ENCODE data around the gene LRRC31. TPM values are rescaled to one million over a fixed set of nuclear protein-coding genes. Genes with fewer than 3 reads are reported as not detected.
A peak's percentile ranks its signal among the peaks of the same experiment; 100 is the strongest.

Gene LRRC31
- total RNA-seq, 2 experiments from 2014 or later, result not detected

DNA sequence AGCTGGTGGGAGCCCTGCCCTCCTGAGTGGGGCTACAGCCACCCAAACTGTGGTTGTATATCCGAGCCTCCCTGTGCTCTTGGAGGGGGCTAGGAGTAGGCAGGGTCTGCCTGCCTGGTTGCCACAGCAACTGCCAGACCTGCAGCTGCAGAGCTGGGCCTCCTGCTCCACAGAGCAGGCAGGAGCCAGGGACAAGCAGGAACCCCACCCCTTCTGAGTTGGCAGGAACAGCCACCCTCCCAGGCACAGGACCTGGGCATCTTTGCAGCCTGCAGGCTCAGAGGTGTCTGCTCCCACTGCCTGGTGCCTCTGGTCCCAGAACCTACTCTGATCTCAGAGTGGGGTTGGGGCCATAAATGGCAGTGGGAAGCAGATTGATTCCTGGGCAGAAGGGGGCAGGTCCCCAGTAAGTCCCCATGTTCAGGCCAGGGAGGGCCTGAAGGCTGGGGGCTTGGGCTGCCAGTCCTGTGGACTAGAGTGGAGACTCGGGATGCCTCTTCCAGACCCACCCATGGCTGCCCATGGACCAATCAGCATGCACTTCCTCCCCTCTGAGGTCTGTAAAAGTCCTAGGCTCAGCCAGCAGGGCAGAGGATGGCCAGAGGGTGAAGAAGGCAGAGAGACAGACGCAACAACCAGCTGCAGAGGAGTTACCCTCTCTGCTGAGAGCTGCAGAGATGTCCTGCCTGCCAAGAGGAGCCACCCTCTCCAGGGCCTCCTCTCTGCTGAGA lies 10.3 kb upstream of the LRRC31 start:
- no peak for DNase-seq
- ChIA-PET POLR2A (no interaction called here), CTCF (no interaction called here)
- Mint-ChIP-seq H3K27me3 (no peaks in the 10 kb centered on the region), H3K27ac (no peak overlapping the region), H3K4me3 (no peak overlapping the region), H3K36me3 (ENCODE audit: low read depth) (no peaks in the 10 kb centered on the region), H3K9me3 (no peaks in the 10 kb centered on the region), H3K4me1 (no peaks in the 10 kb centered on the region)

DNA sequence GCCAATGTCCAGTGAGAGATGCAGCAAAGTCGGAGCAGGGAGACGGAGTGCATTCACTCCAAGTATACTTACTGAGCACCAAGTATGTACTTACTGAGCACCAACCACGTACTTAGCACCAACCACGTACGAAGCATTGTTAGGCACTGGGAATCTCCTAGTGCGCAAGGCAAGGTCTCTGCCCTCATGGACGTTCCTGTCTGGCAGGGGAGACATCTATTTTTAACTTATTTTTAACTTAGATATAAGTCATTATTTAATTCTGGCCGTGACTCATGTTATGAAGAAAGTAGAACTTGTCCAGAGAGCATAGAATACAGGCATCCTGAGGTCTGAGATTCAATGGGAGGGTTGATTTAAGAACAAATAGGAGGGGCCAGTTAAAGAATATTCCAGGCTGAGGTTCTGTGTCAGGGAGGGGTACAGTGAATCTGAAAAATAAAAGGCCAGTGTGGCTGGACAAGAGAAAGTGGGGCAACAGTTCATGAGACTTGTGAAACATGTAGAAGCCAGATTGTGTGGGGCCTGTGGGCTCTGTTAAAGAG lies 9.3 kb upstream of the LRRC31 start:
- POLR2A ChIA-PET, result no interaction called here
- Mint-ChIP-seq H3K9me3 (no peaks in the 10 kb centered on the region), H3K36me3 (ENCODE audit: low read depth) (no peaks in the 10 kb centered on the region), H3K4me1 (no peaks in the 10 kb centered on the region), H3K27ac (no peak overlapping the region), H3K4me3 (no peak overlapping the region), H3K27me3 (peaks cover 4% of the 10 kb centered on the region)
- no peak for DNase-seq
- CTCF ChIA-PET, result no interaction called here

GRCh38 chr3:169871129-169871886 lies 1.6 kb upstream of the LRRC31 start:
- POLR2A ChIA-PET, result interaction anchor here (0.7 to 0.9 kb wide), 2 partner anchors 59 to 96 kb away, joined by 3 read pairs; partner anchors contain the start of genes LRRC34 and LRRIQ4
- no peaks in the 10 kb centered on the region for H3K9me3 Mint-ChIP-seq

GRCh38 chr3:169868369-169868768 lies 1.4 kb downstream of the LRRC31 start:
- Mint-ChIP-seq H3K27me3 (peaks cover 8% of the 10 kb centered on the region), H3K9me3 (no peaks in the 10 kb centered on the region), H3K36me3 (ENCODE audit: low read depth) (no peaks in the 10 kb centered on the region), H3K27ac (no peak overlapping the region), H3K4me3 (no peak overlapping the region), H3K4me1 (peaks cover 43% of the 10 kb centered on the region)
- CTCF ChIA-PET, result interaction anchor here (0.8 to 1.0 kb wide), 2 partner anchors 42 to 105 kb away, joined by 3 read pairs; no protein-coding TSS in a partner anchor
- POLR2A ChIA-PET, result no interaction called here
- no peak for DNase-seq

More at GRCh38 chr3:169871129-169871886, 1.6 kb upstream of the LRRC31 start:
- H3K36me3 Mint-ChIP-seq (ENCODE audit: low read depth), result no peaks in the 10 kb centered on the region
- peaks cover 23% of the 10 kb centered on the region for H3K4me1 Mint-ChIP-seq
- peak overlapping the region; percentile 13 for H3K27ac Mint-ChIP-seq
- H3K4me3 Mint-ChIP-seq, result no peak overlapping the region
- H3K27me3 Mint-ChIP-seq, result peaks cover 6% of the 10 kb centered on the region
- CTCF ChIA-PET, result no interaction called here
- peak; percentile 37 for DNase-seq

GRCh38 chr3:169867584-169868210 lies 2.0 kb downstream of the LRRC31 start:
- H3K36me3 Mint-ChIP-seq (ENCODE audit: low read depth), result no peaks in the 10 kb centered on the region
- H3K4me1 Mint-ChIP-seq, result peaks cover 44% of the 10 kb centered on the region
- no peak for DNase-seq
- no peak overlapping the region for H3K27ac Mint-ChIP-seq
- no peaks in the 10 kb centered on the region for H3K9me3 Mint-ChIP-seq
- CTCF ChIA-PET, result interaction anchor here (0.8 to 1.0 kb wide), 2 partner anchors 42 to 105 kb away, joined by 3 read pairs; no protein-coding TSS in a partner anchor
- no peak overlapping the region for H3K4me3 Mint-ChIP-seq
- POLR2A ChIA-PET, result no interaction called here
- peaks cover 8% of the 10 kb centered on the region for H3K27me3 Mint-ChIP-seq

DNA sequence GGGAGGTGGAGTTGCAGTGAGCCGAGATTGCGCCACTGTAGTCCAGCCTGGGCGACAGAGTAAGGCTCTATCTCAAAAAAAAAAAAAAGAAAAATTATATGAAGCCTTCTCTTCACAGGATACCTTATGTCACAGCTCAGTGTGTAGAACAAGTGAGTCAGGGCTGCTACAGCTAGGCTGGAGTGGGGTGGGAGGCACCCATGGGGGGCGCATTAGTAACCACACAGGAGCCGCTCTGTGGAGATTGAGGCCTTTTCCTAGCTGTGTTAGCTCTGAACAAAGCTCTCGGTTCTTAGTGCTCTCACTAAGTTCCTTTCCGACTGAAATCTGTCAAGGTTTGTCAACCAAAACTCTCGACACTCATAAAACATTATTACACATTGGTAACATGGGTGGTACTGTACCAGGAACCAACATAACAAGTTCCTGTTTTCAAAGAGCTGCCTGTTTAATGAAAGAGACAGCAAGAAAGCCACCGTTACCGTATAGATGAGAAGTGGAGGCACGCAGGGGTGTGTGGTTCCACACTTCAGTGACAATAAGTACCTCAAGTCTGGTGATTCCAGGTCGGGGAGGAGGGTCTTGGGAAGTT lies 4.5 kb downstream of the LRRC31 start:
- H3K36me3 Mint-ChIP-seq (ENCODE audit: low read depth), result no peaks in the 10 kb centered on the region
- DNase-seq, result no peak
- POLR2A ChIA-PET, result no interaction called here

GRCh38 chr3:169864270-169864669 lies 5.5 kb downstream of the LRRC31 start:
- no peaks in the 10 kb centered on the region for H3K36me3 Mint-ChIP-seq (ENCODE audit: low read depth)
- ChIA-PET CTCF (interaction anchor here (0.7 to 3.5 kb wide), 8 partner anchors 16 to 566 kb away, joined by 3 to 16 read pairs (median 5); partner anchors contain the start of gene SEC62), POLR2A (no interaction called here)
- DNase-seq, result no peak
- H3K27ac Mint-ChIP-seq, result no peak overlapping the region
- H3K4me3 Mint-ChIP-seq, result no peak overlapping the region
- no peaks in the 10 kb centered on the region for H3K9me3 Mint-ChIP-seq
- peaks cover 21% of the 10 kb centered on the region for H3K4me1 Mint-ChIP-seq
- peaks cover 16% of the 10 kb centered on the region for H3K27me3 Mint-ChIP-seq

More for the DNA sequence above, 4.5 kb downstream of the LRRC31 start:
- peaks cover 16% of the 10 kb centered on the region for H3K27me3 Mint-ChIP-seq
- H3K27ac Mint-ChIP-seq, result no peak overlapping the region
- H3K9me3 Mint-ChIP-seq, result no peaks in the 10 kb centered on the region
- H3K4me3 Mint-ChIP-seq, result no peak overlapping the region
- peaks cover 29% of the 10 kb centered on the region for H3K4me1 Mint-ChIP-seq
- CTCF ChIA-PET, result interaction anchor here (0.6 to 2.7 kb wide), 8 partner anchors 189 to 1847 kb away, joined by 3 to 12 read pairs (median 4); no protein-coding TSS in a partner anchor

GRCh38 chr3:169863458-169863899 lies 6.3 kb downstream of the LRRC31 start:
- POLR2A ChIA-PET, result no interaction called here
- Mint-ChIP-seq H3K4me1 (peaks cover 21% of the 10 kb centered on the region), H3K9me3 (no peaks in the 10 kb centered on the region), H3K4me3 (no peak overlapping the region), H3K27me3 (peaks cover 16% of the 10 kb centered on the region), H3K36me3 (ENCODE audit: low read depth) (no peaks in the 10 kb centered on the region), H3K27ac (no peak overlapping the region)
- peak; percentile 72 for DNase-seq
- CTCF ChIA-PET, result interaction anchor here (0.5 to 3.5 kb wide), 14 partner anchors 11 to 947 kb away, joined by 3 to 16 read pairs (median 4); partner anchors contain the start of gene SEC62

- peaks cover 21% of the 10 kb centered on the region for H3K4me1 Mint-ChIP-seq
- no peaks in the 10 kb centered on the region for H3K9me3 Mint-ChIP-seq
- no peak for DNase-seq
- no peak overlapping the region for H3K4me3 Mint-ChIP-seq
- peaks cover 26% of the 10 kb centered on the region for H3K27me3 Mint-ChIP-seq
- CTCF ChIA-PET, result interaction anchor here (1.1 to 3.5 kb wide), 7 partner anchors 12 to 549 kb away, joined by 3 to 16 read pairs (median 6); partner anchors contain the start of gene SEC62
- no peaks in the 10 kb centered on the region for H3K36me3 Mint-ChIP-seq (ENCODE audit: low read depth)
- POLR2A ChIA-PET, result no interaction called here
- no peak overlapping the region for H3K27ac Mint-ChIP-seq
These were observed 7.9 kb downstream of the LRRC31 start for GRCh38 chr3:169861871-169862270.

DNA sequence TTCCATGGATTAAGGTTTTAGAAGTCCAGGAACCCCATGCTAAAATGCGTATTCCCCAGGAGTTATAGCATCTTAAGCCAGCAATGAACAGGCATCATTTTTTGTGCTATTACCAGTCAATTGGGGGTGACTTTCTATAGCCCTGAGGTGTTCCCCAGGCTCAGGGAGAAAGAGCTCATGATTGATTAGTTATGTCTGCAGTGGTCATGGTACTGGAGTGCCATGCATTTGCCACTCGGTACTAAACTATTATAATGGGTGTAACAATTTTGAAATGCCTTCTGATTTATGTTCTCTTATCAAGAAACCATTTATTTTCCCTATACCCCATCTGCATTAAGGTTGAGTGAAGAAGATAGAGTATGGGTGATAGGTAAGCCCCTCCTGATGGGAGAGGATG lies 11.9 kb downstream of the LRRC31 start:
- CTCF ChIA-PET, result no interaction called here
- POLR2A ChIA-PET, result no interaction called here
- H3K4me1 Mint-ChIP-seq, result no peaks in the 10 kb centered on the region
- H3K27ac Mint-ChIP-seq, result no peak overlapping the region
- H3K4me3 Mint-ChIP-seq, result no peak overlapping the region
- no peaks in the 10 kb centered on the region for H3K36me3 Mint-ChIP-seq (ENCODE audit: low read depth)
- H3K27me3 Mint-ChIP-seq, result peaks cover 29% of the 10 kb centered on the region
- DNase-seq, result no peak
- H3K9me3 Mint-ChIP-seq, result no peaks in the 10 kb centered on the region

GRCh38 chr3:169855514-169855913 lies 14.2 kb downstream of the LRRC31 start:
- Mint-ChIP-seq H3K9me3 (no peaks in the 10 kb centered on the region), H3K4me1 (no peaks in the 10 kb centered on the region), H3K27me3 (peaks cover 21% of the 10 kb centered on the region), H3K27ac (no peak overlapping the region), H3K36me3 (ENCODE audit: low read depth) (no peaks in the 10 kb centered on the region), H3K4me3 (no peak overlapping the region)
- ChIA-PET CTCF (no interaction called here), POLR2A (no interaction called here)
- no peak for DNase-seq

DNA sequence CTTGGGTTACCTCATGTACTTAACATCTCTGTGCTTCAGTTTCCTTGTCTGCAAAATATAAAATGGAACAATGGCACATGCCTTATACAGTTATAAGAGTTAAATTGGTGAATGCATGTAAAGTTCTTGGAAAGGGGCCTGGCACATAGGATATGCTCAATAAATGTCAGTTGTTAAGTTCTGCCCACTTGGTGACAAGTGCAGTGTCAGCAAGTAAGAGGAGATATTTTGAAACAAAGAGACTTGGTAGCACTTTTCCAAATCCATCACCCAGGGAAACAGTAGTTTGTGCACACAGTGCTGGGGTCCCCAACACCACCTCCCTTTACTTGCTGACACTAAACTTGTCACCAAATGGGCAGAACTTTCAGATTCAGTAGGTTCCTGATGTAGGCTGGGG lies 19.1 kb downstream of the LRRC31 start:
- Mint-ChIP-seq H3K9me3 (no peaks in the 10 kb centered on the region), H3K27me3 (peaks cover 19% of the 10 kb centered on the region), H3K36me3 (ENCODE audit: low read depth) (no peaks in the 10 kb centered on the region), H3K27ac (no peak overlapping the region), H3K4me3 (no peak overlapping the region), H3K4me1 (peaks cover 4% of the 10 kb centered on the region)
- ChIA-PET CTCF (no interaction called here), POLR2A (no interaction called here)
- DNase-seq, result no peak
